Adipocyte (in vitro differentiated cells): ENCODE measurements around the gene OGFOD1.
"Not testable (repeated sequence)": the region's sequence is repeated elsewhere in the genome, so short reads cannot be mapped to it uniquely, and the experiment has no call there.

Experiments used
- DNase-seq: peaks from one replicate; pipeline ENCODE4 v3.0.0-alpha.2; 2015; ENCODE audit warnings: low read depth
- H3K27me3 ChIP-seq: replicated peaks from 2 replicates; pipeline ENCODE4 v1.7.0; 2013; ENCODE audit warnings: mild to moderate bottlenecking, low read length, moderate library complexity; ENCODE audit not compliant: control insufficient read depth, insufficient read depth
- H3K36me3 ChIP-seq: 2 replicates; pipeline ENCODE4 v1.7.0; 2013; ENCODE audit warnings: low read length, mild to moderate bottlenecking, moderate library complexity; ENCODE audit not compliant: control insufficient read depth, insufficient read depth, severe bottlenecking
- H3K4me1 ChIP-seq: 2 replicates; pipeline ENCODE4 v1.7.0; 2013; ENCODE audit warnings: mild to moderate bottlenecking, low read length, moderate library complexity; ENCODE audit not compliant: control insufficient read depth, insufficient read depth
- H3K4me3 ChIP-seq: 2 replicates; pipeline ENCODE4 v1.7.0; 2013; ENCODE audit warnings: mild to moderate bottlenecking, low read length, moderate library complexity
- H3K9ac ChIP-seq: 2 replicates; pipeline ENCODE4 v1.7.0; 2013; ENCODE audit warnings: mild to moderate bottlenecking, low read length, moderate library complexity
- H3K9me3 ChIP-seq: 2 replicates; pipeline ENCODE4 v1.7.0; 2013; ENCODE audit warnings: mild to moderate bottlenecking, low read length, moderate library complexity; ENCODE audit not compliant: control insufficient read depth

Gene OGFOD1

DNA sequence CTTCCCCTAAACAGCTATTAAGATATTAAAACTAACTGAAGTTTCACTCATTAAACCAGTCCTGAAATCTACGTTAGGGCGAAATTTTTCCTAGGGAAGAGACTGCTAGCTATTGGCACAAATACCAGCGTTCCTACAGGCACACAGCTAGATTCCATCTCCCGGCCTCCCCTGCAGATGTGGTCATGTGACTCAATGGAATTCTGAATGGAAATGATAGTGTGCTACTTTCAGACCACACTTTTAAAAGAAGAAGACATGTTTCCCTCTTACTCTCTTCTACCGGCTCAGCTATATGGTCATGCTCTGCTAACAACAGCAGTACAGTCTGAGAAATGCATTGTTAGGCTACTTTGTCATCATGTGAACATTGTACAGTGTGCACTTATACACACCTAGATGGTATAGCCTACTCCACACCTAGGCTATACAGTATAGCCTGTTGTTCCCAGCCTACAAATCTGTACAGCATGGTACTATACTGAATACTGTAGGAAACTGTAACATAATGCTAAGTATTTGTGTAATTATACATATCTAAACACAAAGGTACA lies 31.4 kb downstream of the OGFOD1 start:
- Histone ChIP-seq H3K9me3 (no peaks in the 10 kb centered on the region), H3K36me3 (peaks cover 34% of the 10 kb centered on the region), H3K9ac (no peak overlapping the region), H3K27me3 (no peaks in the 10 kb centered on the region), H3K4me3 (no peak overlapping the region), H3K4me1 (peaks cover 34% of the 10 kb centered on the region)
- DNase-seq = no peak

DNA sequence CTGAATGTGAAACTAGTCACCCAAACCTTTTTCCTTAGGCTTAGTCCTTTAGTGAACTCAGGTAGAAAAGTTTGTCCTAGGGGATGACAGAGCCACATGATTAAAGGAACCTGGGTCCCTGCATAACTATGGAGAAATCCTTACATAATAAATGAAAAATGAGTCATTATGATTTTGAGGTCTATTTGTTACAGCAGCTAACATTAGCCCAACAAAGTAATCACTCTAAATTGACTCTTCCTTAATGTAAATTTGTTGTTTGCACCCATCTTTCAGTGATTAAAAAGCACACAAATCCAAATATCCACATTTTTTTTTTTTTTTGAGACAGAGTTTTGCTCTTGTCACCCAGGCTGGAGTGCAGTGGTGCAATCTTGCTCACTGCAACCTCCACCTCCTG lies 32.0 kb downstream of the OGFOD1 start:
- H3K27me3 ChIP-seq = no peaks in the 10 kb centered on the region
- H3K4me1 ChIP-seq = peaks cover 27% of the 10 kb centered on the region
- H3K36me3 ChIP-seq = peaks cover 31% of the 10 kb centered on the region
- H3K9ac ChIP-seq = no peak overlapping the region
- no peak overlapping the region for H3K4me3 ChIP-seq
- DNase-seq = no peak
- no peaks in the 10 kb centered on the region for H3K9me3 ChIP-seq

DNA sequence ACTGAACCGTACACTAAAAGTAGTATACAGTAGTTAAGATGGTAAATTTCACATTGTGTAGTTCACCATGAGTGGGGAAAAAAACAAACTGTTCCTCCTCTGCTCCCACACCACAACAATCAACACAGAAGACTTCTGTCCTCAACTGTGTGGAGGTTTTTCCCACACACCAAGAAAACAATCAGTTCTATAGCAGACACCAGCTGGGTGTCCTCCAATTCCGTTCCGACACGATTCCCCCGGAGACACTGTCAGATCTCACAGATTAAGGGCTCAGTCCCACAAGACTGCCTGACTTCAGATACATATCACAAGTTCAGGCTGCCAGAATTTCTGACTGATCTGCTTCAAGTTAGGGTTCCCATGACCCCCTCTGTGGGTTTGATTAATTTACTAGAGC lies 36.7 kb downstream of the OGFOD1 start:
- Histone ChIP-seq H3K4me1 (no peaks in the 10 kb centered on the region), H3K9me3 (no peaks in the 10 kb centered on the region), H3K27me3 (no peaks in the 10 kb centered on the region), H3K9ac (no peak overlapping the region), H3K4me3 (no peak overlapping the region), H3K36me3 (peaks cover 22% of the 10 kb centered on the region)
- DNase-seq = no peak

DNA sequence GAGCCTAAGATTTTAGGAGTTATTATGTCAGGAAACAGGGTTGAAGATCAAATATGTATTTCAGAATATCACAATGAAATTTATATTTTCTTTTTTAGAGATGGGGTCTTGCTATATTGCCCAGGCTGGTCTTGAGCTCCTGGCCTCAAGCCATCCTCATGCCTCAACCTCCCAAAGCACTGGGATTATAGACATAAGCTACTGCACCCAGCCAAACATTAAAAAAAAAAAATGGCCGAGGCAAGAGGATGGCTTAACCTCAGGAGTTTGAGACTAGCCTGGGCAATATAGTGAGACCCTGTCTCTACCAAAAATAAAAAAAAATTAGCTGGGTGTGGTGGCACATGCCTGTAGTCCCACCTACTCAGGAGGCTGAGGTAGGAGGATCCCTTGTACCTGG lies 37.5 kb downstream of the OGFOD1 start:
- not testable (repeated sequence) for H3K27me3 ChIP-seq, H3K4me1 ChIP-seq, H3K9me3 ChIP-seq, DNase-seq, H3K4me3 ChIP-seq, H3K9ac ChIP-seq
- H3K36me3 ChIP-seq = peaks cover 19% of the 10 kb centered on the region

DNA sequence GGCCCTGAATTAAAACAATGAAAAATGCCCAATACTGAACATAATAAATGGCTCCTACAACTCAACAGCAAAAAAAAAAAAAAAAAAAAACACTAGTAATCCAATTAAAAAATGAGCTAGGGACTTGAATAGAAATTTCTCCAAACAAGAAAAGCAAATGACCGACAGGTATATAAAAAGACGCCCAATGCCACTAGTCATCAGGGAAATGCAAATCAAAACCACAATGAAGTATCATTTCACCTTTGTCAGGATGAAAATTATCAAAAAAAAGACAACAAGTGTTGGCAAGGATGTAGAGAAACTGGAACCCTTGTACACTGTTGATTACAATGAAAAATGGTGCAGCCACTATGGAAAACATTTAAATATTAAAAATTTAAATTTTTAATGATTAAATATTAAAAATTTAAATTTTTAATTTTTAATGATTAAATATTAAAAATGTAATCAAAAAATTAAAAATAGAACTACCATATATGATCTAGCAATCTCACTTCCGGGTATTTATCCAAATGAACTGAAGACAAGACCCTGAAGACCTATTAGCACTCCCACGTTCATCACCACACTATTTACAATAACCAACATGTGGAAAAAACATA lies 40.4 kb downstream of the OGFOD1 start:
- H3K9me3 ChIP-seq = no peaks in the 10 kb centered on the region
- peaks cover 22% of the 10 kb centered on the region for H3K36me3 ChIP-seq
- DNase-seq = no peak
- H3K4me3 ChIP-seq = no peak overlapping the region
- no peaks in the 10 kb centered on the region for H3K27me3 ChIP-seq
- H3K9ac ChIP-seq = no peak overlapping the region
- H3K4me1 ChIP-seq = no peaks in the 10 kb centered on the region

DNA sequence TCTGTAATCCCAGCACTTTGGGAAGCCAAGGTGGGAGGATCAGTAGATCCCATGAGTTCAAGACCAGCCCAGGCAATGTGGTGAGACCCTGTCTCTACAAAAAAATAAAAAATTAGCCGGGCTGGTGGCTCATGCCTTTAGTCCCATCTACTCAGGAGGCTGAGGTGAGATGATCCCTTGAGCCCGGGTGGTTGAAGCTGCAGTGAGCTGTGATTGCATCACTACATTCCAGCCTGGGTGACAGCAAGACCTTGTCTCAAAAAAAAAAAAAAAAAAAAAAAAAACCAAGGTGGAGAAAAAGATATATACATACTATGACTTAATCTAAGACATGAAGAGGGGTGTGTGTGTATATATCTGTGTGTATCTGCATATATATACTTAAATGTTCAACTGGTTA lies 41.8 kb downstream of the OGFOD1 start:
- H3K4me1 ChIP-seq = no peaks in the 10 kb centered on the region
- no peaks in the 10 kb centered on the region for H3K27me3 ChIP-seq
- H3K9ac ChIP-seq = no peak overlapping the region
- H3K9me3 ChIP-seq = no peaks in the 10 kb centered on the region
- H3K4me3 ChIP-seq = no peak overlapping the region
- DNase-seq = peak; percentile 23
- peaks cover 35% of the 10 kb centered on the region for H3K36me3 ChIP-seq

DNA sequence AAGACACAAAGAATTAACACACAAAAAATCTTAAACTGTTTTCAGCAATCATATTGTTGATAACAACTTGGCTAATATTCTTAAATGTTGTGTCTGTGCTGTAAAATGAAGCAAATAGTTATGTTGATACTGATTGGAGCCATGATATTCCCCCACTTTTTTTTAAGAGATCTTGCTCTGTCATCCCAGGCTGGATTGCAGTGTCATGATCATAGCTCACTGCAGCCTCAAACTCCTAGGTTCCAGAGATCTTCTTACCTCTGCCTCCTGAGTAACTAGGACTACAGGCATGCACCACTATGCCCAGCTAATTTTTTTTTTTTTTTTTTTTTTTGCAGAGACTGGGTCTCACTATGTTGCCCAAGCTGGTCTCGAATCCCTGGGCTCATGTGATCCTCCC lies 42.5 kb downstream of the OGFOD1 start:
- DNase-seq = no peak
- no peak overlapping the region for H3K9ac ChIP-seq
- no peaks in the 10 kb centered on the region for H3K4me1 ChIP-seq
- H3K36me3 ChIP-seq = peaks cover 42% of the 10 kb centered on the region
- no peak overlapping the region for H3K4me3 ChIP-seq
- H3K9me3 ChIP-seq = no peaks in the 10 kb centered on the region
- H3K27me3 ChIP-seq = no peaks in the 10 kb centered on the region

DNA sequence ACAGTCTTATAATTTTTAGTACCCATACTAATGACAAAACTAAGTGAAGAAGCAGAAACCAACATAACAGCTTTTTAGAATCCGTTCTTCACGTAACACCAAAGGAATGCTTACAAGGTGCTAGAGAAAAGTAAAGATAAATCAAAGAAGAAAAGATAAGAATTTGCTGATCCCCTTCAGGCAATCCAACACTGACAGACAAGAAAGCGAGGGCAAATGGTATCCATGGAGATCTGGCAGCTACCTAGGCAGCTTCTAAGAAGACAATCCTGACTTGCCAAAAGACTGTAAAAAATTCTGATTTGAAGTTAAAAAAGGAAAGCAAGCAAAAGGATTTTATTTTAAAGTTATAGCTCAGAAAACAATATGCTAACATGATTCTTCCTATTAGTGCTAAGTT lies 53.8 kb downstream of the OGFOD1 start:
- no peak overlapping the region for H3K9ac ChIP-seq
- no peaks in the 10 kb centered on the region for H3K9me3 ChIP-seq
- DNase-seq = no peak
- H3K36me3 ChIP-seq = peaks cover 73% of the 10 kb centered on the region
- no peak overlapping the region for H3K4me3 ChIP-seq
- H3K4me1 ChIP-seq = peaks cover 12% of the 10 kb centered on the region
- H3K27me3 ChIP-seq = no peaks in the 10 kb centered on the region

DNA sequence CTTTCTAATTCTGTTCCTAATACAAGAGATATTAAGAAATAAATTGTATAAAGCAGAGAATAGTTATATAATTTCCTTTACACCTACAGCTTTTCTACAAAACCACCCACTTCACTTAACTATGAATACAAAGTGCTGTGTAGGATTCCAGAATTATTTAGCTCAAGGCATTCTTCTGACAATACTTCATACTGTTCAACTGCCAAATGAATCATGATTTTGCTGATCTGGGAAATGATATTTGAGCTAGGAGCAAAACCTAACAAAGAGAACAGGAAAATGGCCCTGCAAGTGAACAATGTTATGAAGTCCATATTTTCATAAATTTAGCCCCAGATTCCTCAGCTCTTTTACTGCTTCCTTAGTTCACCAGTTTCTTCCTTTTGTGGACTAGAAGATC lies 55.6 kb downstream of the OGFOD1 start:
- H3K4me1 ChIP-seq = peaks cover 12% of the 10 kb centered on the region
- peak overlapping the region; percentile 25 for H3K9ac ChIP-seq
- H3K9me3 ChIP-seq = no peaks in the 10 kb centered on the region
- H3K27me3 ChIP-seq = no peaks in the 10 kb centered on the region
- H3K36me3 ChIP-seq = peaks cover 61% of the 10 kb centered on the region
- peak; percentile 77 for DNase-seq
- H3K4me3 ChIP-seq = no peak overlapping the region

DNA sequence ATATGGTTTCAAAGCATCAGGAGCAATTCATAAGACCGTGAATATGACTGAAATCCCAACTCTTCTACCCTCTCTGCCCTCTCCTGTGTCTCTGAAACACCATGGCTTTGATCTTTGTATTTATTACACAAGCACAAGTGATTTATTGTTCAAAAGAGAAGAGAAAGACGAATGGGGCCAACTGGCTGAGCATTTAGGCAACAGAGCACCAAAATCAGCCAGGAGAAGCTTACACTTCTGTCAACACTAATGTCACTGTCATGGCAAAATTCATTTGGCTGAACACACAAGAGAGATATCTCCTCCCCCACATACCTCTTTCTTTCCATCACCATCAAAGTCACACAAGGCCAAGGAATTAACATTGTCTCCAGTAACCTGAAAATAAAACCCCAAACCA lies 59.2 kb downstream of the OGFOD1 start:
- Histone ChIP-seq H3K27me3 (no peaks in the 10 kb centered on the region), H3K4me3 (no peak overlapping the region), H3K9ac (no peak overlapping the region), H3K9me3 (no peaks in the 10 kb centered on the region), H3K36me3 (peaks cover 38% of the 10 kb centered on the region), H3K4me1 (peaks cover 12% of the 10 kb centered on the region)
- no peak for DNase-seq

DNA sequence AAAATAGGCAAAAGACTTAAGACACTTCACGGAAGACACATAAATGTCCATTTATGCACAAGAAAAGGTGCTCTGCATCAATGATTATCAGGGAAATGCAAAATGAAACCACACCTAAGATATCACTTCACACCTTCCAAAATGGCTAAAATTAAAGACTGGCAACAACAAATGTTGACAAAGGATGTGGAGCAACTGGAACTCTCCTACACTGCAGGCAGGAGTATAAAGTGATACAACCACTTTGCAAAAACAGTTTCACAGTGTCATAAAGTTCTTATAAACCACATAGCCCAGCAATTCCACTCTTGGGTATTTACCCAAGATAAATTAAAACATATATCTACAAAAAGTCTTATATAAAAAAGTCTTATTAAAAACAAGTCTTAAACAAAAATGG lies 60.7 kb downstream of the OGFOD1 start:
- Histone ChIP-seq H3K9me3 (no peaks in the 10 kb centered on the region), H3K9ac (no peak overlapping the region), H3K4me1 (peaks cover 5% of the 10 kb centered on the region), H3K27me3 (no peaks in the 10 kb centered on the region), H3K36me3 (peaks cover 31% of the 10 kb centered on the region), H3K4me3 (no peak overlapping the region)
- DNase-seq = no peak

DNA sequence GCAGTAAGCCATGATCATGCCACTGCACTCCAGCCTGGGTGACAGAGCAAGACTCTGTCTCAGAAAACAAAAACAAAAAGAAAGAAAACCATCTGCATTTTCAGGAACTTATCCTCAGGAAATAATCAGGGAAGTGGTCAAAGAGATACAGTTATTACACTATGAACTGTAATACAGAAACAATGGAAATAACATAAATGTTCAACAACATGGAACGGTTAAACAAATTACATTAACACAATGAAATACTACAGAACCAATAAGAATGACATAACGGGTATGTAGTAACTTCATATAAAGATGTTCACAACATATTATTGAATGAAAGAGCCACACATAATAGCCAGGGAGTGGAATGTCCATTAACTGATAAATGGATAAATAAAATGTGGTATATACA lies 61.7 kb downstream of the OGFOD1 start:
- Histone ChIP-seq H3K36me3 (peaks cover 28% of the 10 kb centered on the region), H3K4me1 (peaks cover 3% of the 10 kb centered on the region), H3K9ac (no peak overlapping the region), H3K9me3 (no peaks in the 10 kb centered on the region), H3K27me3 (no peaks in the 10 kb centered on the region), H3K4me3 (no peak overlapping the region)
- DNase-seq = no peak
